ENCODE data around the gene GCK.

Gene GCK

DNA sequence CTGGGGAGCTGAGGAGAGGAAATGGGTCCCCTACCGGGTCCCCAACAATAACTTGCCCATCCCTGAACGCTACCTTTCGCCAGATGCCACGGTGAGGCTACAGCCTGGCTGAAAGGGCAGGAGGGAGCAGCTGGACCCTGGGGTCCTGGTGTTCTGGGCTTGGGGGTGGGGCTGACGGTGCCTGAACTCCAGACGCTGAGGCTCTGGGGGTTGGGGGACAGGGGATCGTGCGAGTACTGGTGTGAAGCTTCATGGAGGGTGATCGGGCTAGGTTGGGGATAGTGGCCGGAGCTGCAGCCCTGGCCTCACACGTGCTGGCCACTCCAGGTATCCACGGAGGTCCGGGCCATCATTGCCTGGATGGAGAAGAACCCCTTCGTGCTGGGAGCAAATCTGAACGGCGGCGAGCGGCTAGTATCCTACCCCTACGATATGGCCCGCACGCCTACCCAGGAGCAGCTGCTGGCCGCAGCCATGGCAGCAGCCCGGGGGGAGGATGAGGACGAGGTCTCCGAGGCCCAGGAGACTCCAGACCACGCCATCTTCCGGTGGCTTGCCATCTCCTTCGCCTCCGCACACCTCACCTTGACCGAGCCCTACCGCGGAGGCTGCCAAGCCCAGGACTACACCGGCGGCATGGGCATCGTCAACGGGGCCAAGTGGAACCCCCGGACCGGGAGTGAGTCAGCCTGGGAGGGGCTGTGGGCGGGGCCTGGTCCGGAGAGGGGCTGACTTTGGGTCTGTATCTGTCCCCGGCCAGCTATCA, 76.8 kb downstream of the GCK start:
- TF ChIP-seq CTCF (IDR thresholded peaks at IDR 0.05; ENCODE audit: low read depth, low read length, missing control alignments) = no peak
- DNase-seq (ENCODE audit: low read depth) = no peak
- no peak overlapping the region for H3K4me3 ChIP-seq (ENCODE audit: low read depth, low read length)
- in situ Hi-C loops (cut with HindIII; ENCODE audit: low sequenced_read_pairs) = no loop called here

- no peak for TF ChIP-seq CTCF (IDR thresholded peaks at IDR 0.05; ENCODE audit: low read depth, low read length, missing control alignments)
- no peak overlapping the region for H3K4me3 ChIP-seq (ENCODE audit: low read depth, low read length)
- no peak for DNase-seq (ENCODE audit: low read depth)
- in situ Hi-C loops (cut with HindIII; ENCODE audit: low sequenced_read_pairs) = no loop called here
Observed at GRCh38 chr7:44111761-44112160, 77.5 kb downstream of the GCK start.

DNA sequence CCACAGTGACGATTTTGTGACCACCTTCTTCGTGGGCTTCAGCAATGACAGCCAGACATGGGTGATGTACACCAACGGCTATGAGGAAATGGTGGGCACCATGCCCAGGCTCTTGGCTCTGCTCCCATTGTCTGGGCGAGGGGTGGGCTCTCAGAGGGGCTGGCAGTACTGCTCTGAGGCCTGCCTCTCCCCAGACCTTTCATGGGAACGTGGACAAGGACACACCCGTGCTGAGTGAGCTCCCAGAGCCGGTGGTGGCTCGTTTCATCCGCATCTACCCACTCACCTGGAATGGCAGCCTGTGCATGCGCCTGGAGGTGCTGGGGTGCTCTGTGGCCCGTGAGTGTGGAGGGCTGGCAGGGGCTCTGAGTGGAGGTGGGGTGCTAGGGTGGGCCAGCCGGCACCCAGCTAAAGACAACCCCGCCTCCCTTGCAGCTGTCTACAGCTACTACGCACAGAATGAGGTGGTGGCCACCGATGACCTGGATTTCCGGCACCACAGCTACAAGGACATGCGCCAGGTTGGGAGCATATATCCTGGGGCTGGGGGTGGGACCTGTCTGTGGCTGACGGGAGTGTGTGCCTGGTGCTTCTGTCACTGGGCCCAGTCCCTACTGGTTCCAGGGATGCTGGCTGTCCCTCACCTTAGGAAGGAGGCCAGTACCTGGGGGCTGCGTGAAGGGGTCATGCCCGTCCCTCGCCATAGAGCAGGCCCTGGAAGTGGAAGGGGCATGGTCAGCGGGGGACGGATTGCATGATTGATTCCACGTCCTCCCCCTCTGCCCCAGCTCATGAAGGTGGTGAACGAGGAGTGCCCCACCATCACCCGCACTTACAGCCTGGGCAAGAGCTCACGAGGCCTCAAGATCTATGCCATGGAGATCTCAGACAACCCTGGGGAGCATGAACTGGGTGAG, 78.3 kb downstream of the GCK start:
- no peak overlapping the region for H3K4me3 ChIP-seq (ENCODE audit: low read depth, low read length)
- in situ Hi-C loops (cut with HindIII; ENCODE audit: low sequenced_read_pairs) = no loop called here
- no peak for TF ChIP-seq CTCF (IDR thresholded peaks at IDR 0.05; ENCODE audit: low read depth, low read length, missing control alignments)
- no peak for DNase-seq (ENCODE audit: low read depth)

- no peak for DNase-seq (ENCODE audit: low read depth)
- no peak overlapping the region for H3K4me3 ChIP-seq (ENCODE audit: low read depth, low read length)
- no peak for TF ChIP-seq CTCF (IDR thresholded peaks at IDR 0.05; ENCODE audit: low read depth, low read length, missing control alignments)
- in situ Hi-C loops (cut with HindIII; ENCODE audit: low sequenced_read_pairs) = no loop called here
Observed at GRCh38 chr7:44109991-44110390, 79.2 kb downstream of the GCK start.

GRCh38 chr7:44108768-44109750, 80.2 kb downstream of the GCK start:
- no peak for TF ChIP-seq CTCF (IDR thresholded peaks at IDR 0.05; ENCODE audit: low read depth, low read length, missing control alignments)
- no peak for DNase-seq (ENCODE audit: low read depth)
- no peak overlapping the region for H3K4me3 ChIP-seq (ENCODE audit: low read depth, low read length)
- in situ Hi-C loops (cut with HindIII; ENCODE audit: low sequenced_read_pairs) = no loop called here

All from astrocyte of the cerebellum (primary cell).